HepG2 (cell line): ENCODE results near the gene DNAJC5. TPM values are rescaled to one million over a fixed set of nuclear protein-coding genes. Genes with fewer than 3 reads are reported as not detected.

Experiments used
- IRF2 ChIP-seq: IDR thresholded peaks from 2 replicates; pipeline ENCODE4 v1.6.1; 2018; ENCODE audit warnings: missing genetic modification reagents, missing compliant biosample characterization
- MEF2D ChIP-seq: sonication (generic); formaldehyde crosslinking; IDR thresholded peaks from 2 replicates; pipeline ENCODE4 v1.5.1; 2020; ENCODE audit warnings: mild to moderate bottlenecking, missing genetic modification reagents
- NR1H2 ChIP-seq: sonication (generic); formaldehyde crosslinking; IDR thresholded peaks from 2 replicates; pipeline ENCODE4 v1.8.1; 2022; ENCODE audit warnings: low read depth, missing genetic modification reagents, borderline replicate concordance
- PRPF4 ChIP-seq: fragments of 200-400 bp; formaldehyde crosslinking; IDR thresholded peaks from 2 replicates; pipeline ENCODE4 v1.6.1; 2016; ENCODE audit warnings: low read length, low read depth; ENCODE audit not compliant: poor library complexity, severe bottlenecking
- SALL1 ChIP-seq: sonication (generic); formaldehyde crosslinking; IDR thresholded peaks from 2 replicates; pipeline ENCODE4 v1.8.0; 2022; ENCODE audit warnings: mild to moderate bottlenecking, missing genetic modification reagents
- TP53 ChIP-seq: sonication (generic); formaldehyde crosslinking; conservative IDR thresholded peaks from 2 replicates; pipeline ENCODE4 v1.4.0; 2020; ENCODE audit warnings: missing genetic modification reagents
- ZFP37 ChIP-seq: sonication (generic); formaldehyde crosslinking; IDR thresholded peaks from 2 replicates; pipeline ENCODE4 v1.4.0; 2020; ENCODE audit warnings: missing genetic modification reagents, borderline replicate concordance
- ZNF264 ChIP-seq: sonication (generic); formaldehyde crosslinking; IDR thresholded peaks from 2 replicates; pipeline ENCODE4 v1.4.0; 2020; ENCODE audit warnings: missing genetic modification reagents
- ZNF546 ChIP-seq: sonication (generic); formaldehyde crosslinking; conservative IDR thresholded peaks from 2 replicates; pipeline ENCODE4 v1.8.1; 2023; ENCODE audit warnings: mild to moderate bottlenecking, missing genetic modification reagents
- polyA plus RNA-seq, 8 experiments: library from polyadenylated mRNA; depleted of rRNA in 3 of 8; stranded (reverse) in 7 of 8; unstranded in 1 of 8; fragments of >200 nt; fragmentation: Illumina TruSeq in 4 of 8; extraction: Trizol in 4 of 8; gene quantifications; 2 replicates each; pipeline versions ENCODE4 v1.2.1 to v1.2.3, GENCODE V29; 2011 to 2016; ENCODE audit warnings: low read depth in 4 of 8, missing spikeins in 1 of 8, mixed read lengths in 1 of 8; ENCODE audit not compliant: insufficient read depth in 1 of 8
- total RNA-seq, 5 experiments: library from RNA; depleted of rRNA; stranded (reverse); fragments of >200 nt; fragmentation: Illumina TruSeq; extraction: Trizol; gene quantifications; 2 replicates each; pipeline ENCODE4 v1.2.3, GENCODE V29; 2016; ENCODE audit warnings: low read depth in 1 of 5
- TF ChIP-seq, protein P1 (sequence below): sonication (generic); formaldehyde crosslinking; IDR thresholded peaks from 2 replicates; pipeline ENCODE4 v1.4.0; 2020; ENCODE audit warnings: mild to moderate bottlenecking, missing genetic modification reagents
- TF ChIP-seq, protein P2 (sequence below): sonication (generic); formaldehyde crosslinking; IDR thresholded peaks from 2 replicates; pipeline ENCODE4 v1.4.0; 2020; ENCODE audit warnings: mild to moderate bottlenecking, low read depth, missing genetic modification reagents
- TF ChIP-seq, protein P3 (sequence below): fragments of 450-650 bp; IDR thresholded peaks from 2 replicates; pipeline ENCODE4 v1.6.1; 2016
- TF ChIP-seq, protein P4 (sequence below): sonication (generic); formaldehyde crosslinking; IDR thresholded peaks from 2 replicates; pipeline ENCODE4 v1.4.0; 2020; ENCODE audit warnings: mild to moderate bottlenecking, missing genetic modification reagents
- TF ChIP-seq, protein P5 (sequence below): sonication (generic); formaldehyde crosslinking; IDR thresholded peaks from 2 replicates; pipeline ENCODE4 v1.8.0; 2022; ENCODE audit warnings: mild to moderate bottlenecking, missing genetic modification reagents; ENCODE audit not compliant: insufficient replicate concordance
- TF ChIP-seq, protein P6 (sequence below): sonication (generic); formaldehyde crosslinking; IDR thresholded peaks from 2 replicates; pipeline ENCODE4 v1.9.0; 2021; ENCODE audit warnings: missing genetic modification reagents, borderline replicate concordance

The DNAJC5 gene
- total and polyA plus RNA-seq, 2 of the 13 experiments (the other 11 are each of a cell fraction or from before 2014, with no cell fraction given), result 42.8 to 64.5 TPM

DNA sequence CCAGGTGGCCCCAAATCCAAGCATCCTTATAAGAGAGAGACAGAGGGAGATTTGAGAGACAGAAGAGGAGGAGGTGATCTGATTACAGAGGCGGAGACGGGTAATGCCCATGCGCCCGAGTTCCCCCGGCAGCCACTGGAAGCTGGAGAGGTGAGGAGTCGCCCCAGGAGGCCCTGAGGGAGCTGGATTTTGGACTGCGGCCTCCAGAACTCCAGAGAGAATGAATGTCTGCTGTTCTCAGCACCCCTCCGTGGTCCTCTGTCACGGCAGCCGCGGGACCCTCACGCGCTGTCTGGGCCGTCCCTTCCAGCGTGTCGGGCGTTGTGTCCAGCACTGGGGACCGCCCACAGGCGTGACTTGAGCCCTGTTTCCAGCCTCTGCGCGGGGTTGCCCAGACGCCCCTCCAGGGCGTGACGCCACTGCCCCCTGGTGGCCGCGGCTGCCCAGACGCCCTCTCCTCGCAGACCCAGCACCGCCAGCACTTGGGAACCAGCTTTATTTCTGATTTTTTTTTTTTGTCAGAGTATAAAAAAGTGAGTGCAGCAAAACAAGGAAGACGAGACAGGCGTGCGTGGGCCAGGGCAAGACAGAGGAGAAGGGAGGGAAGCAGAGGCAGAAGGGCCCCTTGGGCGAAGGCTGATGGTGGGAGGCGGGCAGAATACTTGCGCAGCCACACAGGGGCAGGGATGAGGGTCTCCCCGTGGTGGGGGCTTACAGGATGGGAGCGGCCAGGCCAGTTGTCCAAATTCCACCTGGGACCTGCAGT is 78.9 kb downstream of the DNAJC5 start (continued):
- TF ChIP-seq ZNF264 (CRISPR knock-in tag) (peak; percentile 78; the same call in 1 of the 2 replicates), ZNF546 (CRISPR knock-in tag) (0 out of 2 replicates have a peak, but pooled peaks have one; percentile 10), SALL1 (CRISPR knock-in tag) (peak; percentile 92), IRF2 (CRISPR knock-in tag) (peak; percentile 87), ZFP37 (CRISPR knock-in tag) (0 out of 2 replicates have a peak, but pooled peaks have one; percentile 50), TP53 (0 out of 2 replicates have a peak, but pooled peaks have one; percentile 83), NR1H2 (CRISPR knock-in tag) (no peak; the same call in 1 of the 2 replicates), MEF2D (peak; percentile 78), PRPF4 (peak; percentile 20)
- TF ChIP-seq, protein P1, sequence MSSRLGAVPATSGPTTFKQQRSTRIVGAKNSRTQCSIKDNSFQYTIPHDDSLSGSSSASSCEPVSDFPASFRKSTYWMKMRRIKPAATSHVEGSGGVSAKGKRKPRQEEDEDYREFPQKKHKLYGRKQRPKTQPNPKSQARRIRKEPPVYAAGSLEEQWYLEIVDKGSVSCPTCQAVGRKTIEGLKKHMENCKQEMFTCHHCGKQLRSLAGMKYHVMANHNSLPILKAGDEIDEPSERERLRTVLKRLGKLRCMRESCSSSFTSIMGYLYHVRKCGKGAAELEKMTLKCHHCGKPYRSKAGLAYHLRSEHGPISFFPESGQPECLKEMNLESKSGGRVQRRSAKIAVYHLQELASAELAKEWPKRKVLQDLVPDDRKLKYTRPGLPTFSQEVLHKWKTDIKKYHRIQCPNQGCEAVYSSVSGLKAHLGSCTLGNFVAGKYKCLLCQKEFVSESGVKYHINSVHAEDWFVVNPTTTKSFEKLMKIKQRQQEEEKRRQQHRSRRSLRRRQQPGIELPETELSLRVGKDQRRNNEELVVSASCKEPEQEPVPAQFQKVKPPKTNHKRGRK (CRISPR knock-in tag), result peak; percentile 73; the same call in 1 of the 2 replicates
- TF ChIP-seq, protein P2, sequence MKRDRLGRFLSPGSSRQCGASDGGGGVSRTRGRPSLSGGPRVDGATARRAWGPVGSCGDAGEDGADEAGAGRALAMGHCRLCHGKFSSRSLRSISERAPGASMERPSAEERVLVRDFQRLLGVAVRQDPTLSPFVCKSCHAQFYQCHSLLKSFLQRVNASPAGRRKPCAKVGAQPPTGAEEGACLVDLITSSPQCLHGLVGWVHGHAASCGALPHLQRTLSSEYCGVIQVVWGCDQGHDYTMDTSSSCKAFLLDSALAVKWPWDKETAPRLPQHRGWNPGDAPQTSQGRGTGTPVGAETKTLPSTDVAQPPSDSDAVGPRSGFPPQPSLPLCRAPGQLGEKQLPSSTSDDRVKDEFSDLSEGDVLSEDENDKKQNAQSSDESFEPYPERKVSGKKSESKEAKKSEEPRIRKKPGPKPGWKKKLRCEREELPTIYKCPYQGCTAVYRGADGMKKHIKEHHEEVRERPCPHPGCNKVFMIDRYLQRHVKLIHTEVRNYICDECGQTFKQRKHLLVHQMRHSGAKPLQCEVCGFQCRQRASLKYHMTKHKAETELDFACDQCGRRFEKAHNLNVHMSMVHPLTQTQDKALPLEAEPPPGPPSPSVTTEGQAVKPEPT, result peak; percentile 37; the same call in 1 of the 2 replicates
- TF ChIP-seq, protein P3, sequence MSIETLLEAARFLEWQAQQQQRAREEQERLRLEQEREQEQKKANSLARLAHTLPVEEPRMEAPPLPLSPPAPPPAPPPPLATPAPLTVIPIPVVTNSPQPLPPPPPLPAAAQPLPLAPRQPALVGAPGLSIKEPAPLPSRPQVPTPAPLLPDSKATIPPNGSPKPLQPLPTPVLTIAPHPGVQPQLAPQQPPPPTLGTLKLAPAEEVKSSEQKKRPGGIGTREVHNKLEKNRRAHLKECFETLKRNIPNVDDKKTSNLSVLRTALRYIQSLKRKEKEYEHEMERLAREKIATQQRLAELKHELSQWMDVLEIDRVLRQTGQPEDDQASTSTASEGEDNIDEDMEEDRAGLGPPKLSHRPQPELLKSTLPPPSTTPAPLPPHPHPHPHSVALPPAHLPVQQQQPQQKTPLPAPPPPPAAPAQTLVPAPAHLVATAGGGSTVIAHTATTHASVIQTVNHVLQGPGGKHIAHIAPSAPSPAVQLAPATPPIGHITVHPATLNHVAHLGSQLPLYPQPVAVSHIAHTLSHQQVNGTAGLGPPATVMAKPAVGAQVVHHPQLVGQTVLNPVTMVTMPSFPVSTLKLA, result peak; percentile 54
- TF ChIP-seq, protein P4, sequence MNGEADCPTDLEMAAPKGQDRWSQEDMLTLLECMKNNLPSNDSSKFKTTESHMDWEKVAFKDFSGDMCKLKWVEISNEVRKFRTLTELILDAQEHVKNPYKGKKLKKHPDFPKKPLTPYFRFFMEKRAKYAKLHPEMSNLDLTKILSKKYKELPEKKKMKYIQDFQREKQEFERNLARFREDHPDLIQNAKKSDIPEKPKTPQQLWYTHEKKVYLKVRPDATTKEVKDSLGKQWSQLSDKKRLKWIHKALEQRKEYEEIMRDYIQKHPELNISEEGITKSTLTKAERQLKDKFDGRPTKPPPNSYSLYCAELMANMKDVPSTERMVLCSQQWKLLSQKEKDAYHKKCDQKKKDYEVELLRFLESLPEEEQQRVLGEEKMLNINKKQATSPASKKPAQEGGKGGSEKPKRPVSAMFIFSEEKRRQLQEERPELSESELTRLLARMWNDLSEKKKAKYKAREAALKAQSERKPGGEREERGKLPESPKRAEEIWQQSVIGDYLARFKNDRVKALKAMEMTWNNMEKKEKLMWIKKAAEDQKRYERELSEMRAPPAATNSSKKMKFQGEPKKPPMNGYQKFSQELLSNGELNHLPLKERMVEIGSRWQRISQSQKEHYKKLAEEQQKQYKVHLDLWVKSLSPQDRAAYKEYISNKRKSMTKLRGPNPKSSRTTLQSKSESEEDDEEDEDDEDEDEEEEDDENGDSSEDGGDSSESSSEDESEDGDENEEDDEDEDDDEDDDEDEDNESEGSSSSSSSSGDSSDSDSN (CRISPR knock-in tag), result peak; percentile 73
- TF ChIP-seq, protein P5, sequence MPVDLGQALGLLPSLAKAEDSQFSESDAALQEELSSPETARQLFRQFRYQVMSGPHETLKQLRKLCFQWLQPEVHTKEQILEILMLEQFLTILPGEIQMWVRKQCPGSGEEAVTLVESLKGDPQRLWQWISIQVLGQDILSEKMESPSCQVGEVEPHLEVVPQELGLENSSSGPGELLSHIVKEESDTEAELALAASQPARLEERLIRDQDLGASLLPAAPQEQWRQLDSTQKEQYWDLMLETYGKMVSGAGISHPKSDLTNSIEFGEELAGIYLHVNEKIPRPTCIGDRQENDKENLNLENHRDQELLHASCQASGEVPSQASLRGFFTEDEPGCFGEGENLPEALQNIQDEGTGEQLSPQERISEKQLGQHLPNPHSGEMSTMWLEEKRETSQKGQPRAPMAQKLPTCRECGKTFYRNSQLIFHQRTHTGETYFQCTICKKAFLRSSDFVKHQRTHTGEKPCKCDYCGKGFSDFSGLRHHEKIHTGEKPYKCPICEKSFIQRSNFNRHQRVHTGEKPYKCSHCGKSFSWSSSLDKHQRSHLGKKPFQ (CRISPR knock-in tag), result peak; percentile 93
- TF ChIP-seq, protein P6, sequence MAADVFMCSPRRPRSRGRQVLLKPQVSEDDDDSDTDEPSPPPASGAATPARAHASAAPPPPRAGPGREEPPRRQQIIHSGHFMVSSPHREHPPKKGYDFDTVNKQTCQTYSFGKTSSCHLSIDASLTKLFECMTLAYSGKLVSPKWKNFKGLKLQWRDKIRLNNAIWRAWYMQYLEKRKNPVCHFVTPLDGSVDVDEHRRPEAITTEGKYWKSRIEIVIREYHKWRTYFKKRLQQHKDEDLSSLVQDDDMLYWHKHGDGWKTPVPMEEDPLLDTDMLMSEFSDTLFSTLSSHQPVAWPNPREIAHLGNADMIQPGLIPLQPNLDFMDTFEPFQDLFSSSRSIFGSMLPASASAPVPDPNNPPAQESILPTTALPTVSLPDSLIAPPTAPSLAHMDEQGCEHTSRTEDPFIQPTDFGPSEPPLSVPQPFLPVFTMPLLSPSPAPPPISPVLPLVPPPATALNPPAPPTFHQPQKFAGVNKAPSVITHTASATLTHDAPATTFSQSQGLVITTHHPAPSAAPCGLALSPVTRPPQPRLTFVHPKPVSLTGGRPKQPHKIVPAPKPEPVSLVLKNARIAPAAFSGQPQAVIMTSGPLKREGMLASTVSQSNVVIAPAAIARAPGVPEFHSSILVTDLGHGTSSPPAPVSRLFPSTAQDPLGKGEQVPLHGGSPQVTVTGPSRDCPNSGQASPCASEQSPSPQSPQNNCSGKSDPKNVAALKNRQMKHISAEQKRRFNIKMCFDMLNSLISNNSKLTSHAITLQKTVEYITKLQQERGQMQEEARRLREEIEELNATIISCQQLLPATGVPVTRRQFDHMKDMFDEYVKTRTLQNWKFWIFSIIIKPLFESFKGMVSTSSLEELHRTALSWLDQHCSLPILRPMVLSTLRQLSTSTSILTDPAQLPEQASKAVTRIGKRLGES (CRISPR knock-in tag), result peak; percentile 82; the same call in 1 of the 2 replicates
